ENCODE data around the gene CHAF1A.

- no peak for TF ChIP-seq REST (IDR thresholded peaks at IDR 0.05; ENCODE audit: insufficient read depth in 1 of 2, low read depth in 2 of 2, low read length in 2 of 2)
- TF ChIP-seq SIN3A (IDR thresholded peaks at IDR 0.05; ENCODE audit: borderline replicate concordance, insufficient read depth, low read length) = no peak
These were observed 46.7 kb downstream of the CHAF1A start for GRCh38 chr19:4449022-4449638.

Measured in PFSK-1 (cell line).